GM18868 (cell line): ENCODE results near the gene KCNH6.
A peak's percentile ranks its signal among the peaks of the same experiment; 100 is the strongest.

Experiments
- ATAC-seq: cut with Tn5 transposase; IDR thresholded peaks from one replicate; pipeline ENCODE4 v1.9.1; 2021; ENCODE audit warnings: mild to moderate bottlenecking, moderate library complexity; ENCODE audit not compliant: unreplicated experiment

Gene KCNH6

GRCh38 chr17:63549289-63549945, 26.3 kb downstream of the KCNH6 start:
- peak; percentile 15 for ATAC-seq

DNA sequence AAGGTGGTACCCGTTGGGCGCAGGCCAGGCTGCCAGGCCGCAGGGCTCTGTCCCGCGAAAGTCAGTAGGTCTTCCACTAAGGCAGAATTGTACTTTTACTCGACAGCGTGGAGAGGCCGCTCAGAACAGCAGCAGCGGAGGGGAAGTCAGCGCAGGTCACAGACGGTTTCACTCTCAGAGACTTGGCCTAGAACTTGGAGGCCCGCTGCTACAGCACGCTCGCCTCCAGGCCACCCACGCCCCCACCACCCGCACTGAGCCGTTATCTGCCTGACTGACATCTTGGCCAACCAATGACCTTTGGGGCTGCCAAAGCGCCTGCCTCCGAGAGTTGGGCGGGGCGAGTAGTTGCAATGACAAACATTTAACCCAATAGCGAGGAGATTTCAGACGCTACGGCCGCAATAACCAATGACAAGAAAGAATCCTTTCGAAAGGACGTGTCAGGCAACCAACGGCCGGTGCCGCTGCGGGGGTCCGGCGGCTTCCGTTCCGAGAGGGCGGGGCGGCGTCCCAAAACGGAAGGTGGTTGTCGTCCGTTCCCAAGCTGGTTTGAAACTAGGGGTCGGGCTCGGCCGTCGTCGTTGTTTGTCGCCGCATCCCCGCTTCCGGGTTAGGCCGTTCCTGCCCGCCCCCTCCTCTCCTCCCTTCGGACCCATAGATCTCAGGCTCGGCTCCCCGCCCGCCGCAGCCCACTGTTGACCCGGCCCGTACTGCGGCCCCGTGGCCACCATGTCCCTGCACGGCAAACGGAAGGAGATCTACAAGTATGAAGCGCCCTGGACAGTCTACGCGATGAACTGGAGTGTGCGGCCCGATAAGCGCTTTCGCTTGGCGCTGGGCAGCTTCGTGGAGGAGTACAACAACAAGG, 27.0 kb downstream of the KCNH6 start, which contains the start of gene DCAF7:
DCAF7 (plus strand) TSS at position 532 of the 871 bp plus-strand sequence; CDS start at position 733, 201 bp downstream.
- ATAC-seq = peak; percentile 92

GRCh38 chr17:63550817-63551639, 27.9 kb downstream of the KCNH6 start:
- ATAC-seq = no peak

DNA sequence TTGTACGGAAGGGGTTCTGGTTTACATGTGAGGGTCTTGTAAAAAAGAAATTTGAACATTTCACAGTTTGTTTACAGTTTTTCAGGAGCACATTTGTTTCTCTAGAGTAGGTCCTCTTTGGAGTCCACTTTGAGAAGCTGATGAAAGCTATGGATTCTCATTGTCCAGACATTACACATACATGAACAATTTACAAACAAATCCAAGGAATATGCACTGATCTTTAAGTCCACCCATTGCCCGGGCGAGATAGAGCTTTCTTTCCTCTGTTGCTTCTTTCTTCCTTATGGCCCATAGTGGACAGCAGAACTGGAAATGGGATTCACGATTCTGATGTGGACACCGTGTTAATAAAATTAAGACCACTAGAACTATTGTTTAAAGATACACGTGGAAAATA, 29.1 kb downstream of the KCNH6 start:
- no peak for ATAC-seq

GRCh38 chr17:63555500-63556156, 32.5 kb downstream of the KCNH6 start:
- no peak for ATAC-seq

DNA sequence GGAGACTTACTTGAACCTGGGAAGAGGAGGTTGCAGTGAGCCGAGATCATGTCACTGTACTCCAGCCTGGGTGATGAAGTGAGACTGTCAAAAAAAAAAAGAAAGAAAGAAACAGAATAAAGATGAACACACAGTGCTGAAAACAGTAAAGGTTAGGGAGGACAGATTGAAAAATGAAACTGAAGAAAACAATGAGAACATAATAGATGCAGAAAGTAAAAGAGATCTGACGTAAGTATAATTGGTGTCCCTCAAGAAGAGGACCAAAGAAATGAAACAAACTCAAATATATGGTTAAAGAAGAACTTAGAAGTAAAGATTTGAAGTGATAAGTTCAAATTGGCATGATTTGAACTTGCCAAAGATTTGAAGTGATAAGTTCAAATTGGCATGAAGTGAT, 34.3 kb downstream of the KCNH6 start:
- no peak for ATAC-seq

DNA sequence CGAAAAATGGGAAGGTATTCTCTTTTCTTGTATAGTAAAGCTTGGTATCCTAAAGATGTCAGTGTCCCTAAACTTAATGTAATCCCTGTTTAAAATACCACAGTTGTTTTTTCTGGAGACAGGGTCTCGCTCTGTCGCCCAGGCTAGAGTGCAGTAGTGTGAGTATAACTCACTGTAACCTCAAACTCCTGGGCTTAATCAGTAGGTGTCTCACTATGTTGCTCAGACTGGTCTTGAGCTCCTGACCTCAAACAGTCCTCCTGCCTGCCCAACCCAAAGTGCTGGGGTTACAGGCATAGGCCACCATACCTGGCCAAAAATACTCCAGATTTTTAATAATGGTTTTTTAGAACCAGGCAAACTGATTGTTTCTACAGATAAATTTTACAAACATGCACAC, 35.3 kb downstream of the KCNH6 start:
- ATAC-seq = no peak

DNA sequence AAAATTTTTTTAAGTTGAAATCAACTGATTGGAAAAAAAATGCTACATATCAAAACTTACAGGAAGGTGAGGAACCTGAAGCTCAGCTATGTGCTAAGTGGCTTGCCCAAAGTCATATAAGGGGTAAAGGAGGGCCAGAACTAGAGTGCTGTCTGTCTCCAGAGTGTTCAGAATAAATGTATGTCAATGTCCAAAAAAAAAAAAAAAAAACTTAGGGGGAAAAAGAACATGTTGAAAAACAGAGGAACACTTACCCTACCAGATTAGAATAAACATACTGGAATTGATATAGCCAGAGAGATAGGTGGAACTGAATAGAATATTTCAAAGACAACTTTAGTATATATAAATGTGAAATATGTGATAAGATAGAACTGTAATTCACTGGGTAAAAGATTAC, 38.7 kb downstream of the KCNH6 start:
- ATAC-seq = no peak

- no peak for ATAC-seq
Observed at GRCh38 chr17:63563339-63563738, 40.2 kb downstream of the KCNH6 start.

- ATAC-seq = no peak
Observed at GRCh38 chr17:63564562-63564961, 41.4 kb downstream of the KCNH6 start.

- no peak for ATAC-seq
Observed at GRCh38 chr17:63567229-63567628, 44.1 kb downstream of the KCNH6 start.

- no peak for ATAC-seq
Observed at GRCh38 chr17:63568563-63568962, 45.4 kb downstream of the KCNH6 start.

GRCh38 chr17:63571632-63572310, 48.6 kb downstream of the KCNH6 start:
- no peak for ATAC-seq

GRCh38 chr17:63573634-63574033, 50.5 kb downstream of the KCNH6 start:
- no peak for ATAC-seq

- ATAC-seq = no peak
Observed at GRCh38 chr17:63578027-63578768, 55.0 kb downstream of the KCNH6 start.

DNA sequence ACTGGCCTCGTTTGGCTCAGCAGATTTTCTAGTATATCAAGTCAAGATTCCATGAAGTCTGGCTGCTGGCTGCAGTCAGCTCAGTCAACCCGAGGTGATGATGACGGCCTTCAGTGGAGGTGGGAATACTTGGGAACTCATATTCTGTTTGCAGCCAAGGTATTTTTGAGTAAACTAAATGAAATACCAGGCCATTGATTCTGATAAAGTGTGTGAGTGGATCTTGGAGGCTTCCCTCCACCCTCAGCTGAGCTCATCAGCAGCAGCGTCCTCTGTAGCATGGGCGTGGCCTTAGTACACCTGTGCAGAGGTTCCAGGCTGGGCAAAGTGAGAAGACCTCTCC, 55.6 kb downstream of the KCNH6 start:
- no peak for ATAC-seq

DNA sequence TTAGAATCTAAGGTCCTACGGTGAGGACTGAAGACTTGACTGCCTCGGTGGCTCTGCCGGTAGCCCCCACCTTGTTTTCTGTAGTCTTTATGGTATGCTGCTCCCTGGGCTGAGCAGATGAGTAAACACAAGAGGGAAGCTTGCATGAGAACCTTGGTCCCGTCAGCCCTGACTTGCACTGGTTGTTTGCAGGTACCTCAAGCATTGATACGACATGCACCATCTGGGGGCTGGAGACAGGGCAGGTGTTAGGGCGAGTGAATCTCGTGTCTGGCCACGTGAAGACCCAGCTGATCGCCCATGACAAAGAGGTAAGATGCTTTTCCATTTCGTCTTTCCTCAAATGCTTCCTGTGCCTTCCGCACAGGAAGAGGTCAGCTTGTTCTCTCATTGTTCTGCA, 56.5 kb downstream of the KCNH6 start:
- ATAC-seq = no peak

GRCh38 chr17:63587770-63588169, 64.6 kb downstream of the KCNH6 start:
- ATAC-seq = no peak

DNA sequence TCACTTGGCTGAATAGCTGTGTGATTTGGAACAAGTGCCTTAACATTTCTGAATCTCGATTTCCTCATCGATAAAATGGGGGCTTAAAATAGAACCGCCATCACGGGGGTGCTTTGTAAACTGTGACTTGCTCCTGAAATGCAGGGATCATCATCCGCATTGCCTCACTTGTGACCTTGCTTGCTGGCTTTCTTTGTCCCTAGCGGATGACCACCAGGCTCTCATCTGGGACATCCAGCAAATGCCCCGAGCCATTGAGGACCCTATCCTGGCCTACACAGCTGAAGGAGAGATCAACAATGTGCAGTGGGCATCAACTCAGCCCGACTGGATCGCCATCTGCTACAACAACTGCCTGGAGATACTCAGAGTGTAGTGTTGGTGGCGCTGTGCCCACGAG, 65.6 kb downstream of the KCNH6 start:
- ATAC-seq = no peak

DNA sequence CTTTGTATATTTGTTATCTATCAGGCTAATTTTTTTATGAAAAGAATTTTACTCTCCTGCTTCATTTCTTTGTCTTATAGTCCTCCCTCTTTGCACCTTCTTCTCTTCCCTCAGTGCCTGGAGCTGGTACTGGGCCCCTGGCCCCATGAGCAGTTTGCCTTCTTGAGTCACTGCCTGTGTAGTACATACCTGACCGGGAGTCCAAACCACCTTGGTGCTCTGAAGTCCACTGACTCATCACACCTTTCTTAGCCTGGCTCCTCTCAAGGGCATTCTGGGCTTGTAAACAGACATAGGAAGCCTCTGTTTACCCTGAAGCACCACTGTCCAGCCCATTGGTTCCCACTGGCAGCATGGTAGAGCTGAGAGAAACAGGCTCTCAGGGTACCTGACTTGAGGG, 66.5 kb downstream of the KCNH6 start:
- no peak for ATAC-seq
